ENCODE results near the gene TCHHL1.

DNA sequence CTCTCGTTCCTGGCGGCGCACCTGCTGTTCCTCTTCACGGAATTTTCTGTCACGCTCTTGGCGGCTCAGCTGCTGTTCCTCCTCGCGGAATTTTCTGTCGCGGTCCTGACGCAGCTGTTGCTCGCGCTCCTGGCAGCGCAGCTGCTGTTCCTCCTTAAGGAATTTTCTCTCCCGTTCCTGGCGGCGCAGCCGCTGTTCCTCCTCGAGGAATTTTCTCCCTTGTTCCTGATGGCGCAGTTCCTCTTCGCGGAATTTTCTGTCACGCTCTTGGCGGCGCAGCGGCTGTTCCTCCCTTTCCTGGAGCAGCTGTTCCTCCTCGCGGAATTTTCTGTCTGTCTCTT is 20.0 kb upstream of the TCHHL1 start:
- TF ChIP-seq, protein P1, sequence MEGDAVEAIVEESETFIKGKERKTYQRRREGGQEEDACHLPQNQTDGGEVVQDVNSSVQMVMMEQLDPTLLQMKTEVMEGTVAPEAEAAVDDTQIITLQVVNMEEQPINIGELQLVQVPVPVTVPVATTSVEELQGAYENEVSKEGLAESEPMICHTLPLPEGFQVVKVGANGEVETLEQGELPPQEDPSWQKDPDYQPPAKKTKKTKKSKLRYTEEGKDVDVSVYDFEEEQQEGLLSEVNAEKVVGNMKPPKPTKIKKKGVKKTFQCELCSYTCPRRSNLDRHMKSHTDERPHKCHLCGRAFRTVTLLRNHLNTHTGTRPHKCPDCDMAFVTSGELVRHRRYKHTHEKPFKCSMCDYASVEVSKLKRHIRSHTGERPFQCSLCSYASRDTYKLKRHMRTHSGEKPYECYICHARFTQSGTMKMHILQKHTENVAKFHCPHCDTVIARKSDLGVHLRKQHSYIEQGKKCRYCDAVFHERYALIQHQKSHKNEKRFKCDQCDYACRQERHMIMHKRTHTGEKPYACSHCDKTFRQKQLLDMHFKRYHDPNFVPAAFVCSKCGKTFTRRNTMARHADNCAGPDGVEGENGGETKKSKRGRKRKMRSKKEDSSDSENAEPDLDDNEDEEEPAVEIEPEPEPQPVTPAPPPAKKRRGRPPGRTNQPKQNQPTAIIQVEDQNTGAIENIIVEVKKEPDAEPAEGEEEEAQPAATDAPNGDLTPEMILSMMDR (IDR thresholded peaks at IDR 0.05; ENCODE audit: control extremely low read depth in 1 of 3, insufficient read depth in 1 of 3, low read depth in 1 of 3, low read length in 3 of 3): no peak
- TF ChIP-seq SIN3A (conservative IDR thresholded peaks at IDR 0.05 in 1 of 2, IDR thresholded peaks at IDR 0.05 in 1 of 2; ENCODE audit: low read depth in 1 of 2, low read length in 2 of 2) (no peak), SUZ12 (IDR thresholded peaks at IDR 0.05; ENCODE audit: low read length) (no peak), CBX5 (IDR thresholded peaks at IDR 0.05; ENCODE audit: low read depth, low read length) (no peak), POLR2A (IDR thresholded peaks at IDR 0.05; ENCODE audit: control extremely low read depth in 1 of 2, low read depth in 2 of 2, low read length in 2 of 2) (no peak), SP4 (IDR thresholded peaks at IDR 0.05; ENCODE audit: low read length) (no peak), EZH2 (IDR thresholded peaks at IDR 0.05; ENCODE audit: low read depth, low read length, severe bottlenecking) (no peak), CBX8 (IDR thresholded peaks at IDR 0.05; ENCODE audit: borderline replicate concordance, low read depth, low read length) (no peak)
- TF ChIP-seq, protein P2, sequence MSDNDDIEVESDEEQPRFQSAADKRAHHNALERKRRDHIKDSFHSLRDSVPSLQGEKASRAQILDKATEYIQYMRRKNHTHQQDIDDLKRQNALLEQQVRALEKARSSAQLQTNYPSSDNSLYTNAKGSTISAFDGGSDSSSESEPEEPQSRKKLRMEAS (IDR thresholded peaks at IDR 0.05): no peak
